ENCODE data around the gene PPP1R26. TPM values are rescaled to one million over a fixed set of nuclear protein-coding genes. Genes with fewer than 3 reads are reported as not detected.

Gene PPP1R26
- total and polyA plus RNA-seq, 7 donors = 2.0 to 9.5 (median 3.8) TPM

DNA sequence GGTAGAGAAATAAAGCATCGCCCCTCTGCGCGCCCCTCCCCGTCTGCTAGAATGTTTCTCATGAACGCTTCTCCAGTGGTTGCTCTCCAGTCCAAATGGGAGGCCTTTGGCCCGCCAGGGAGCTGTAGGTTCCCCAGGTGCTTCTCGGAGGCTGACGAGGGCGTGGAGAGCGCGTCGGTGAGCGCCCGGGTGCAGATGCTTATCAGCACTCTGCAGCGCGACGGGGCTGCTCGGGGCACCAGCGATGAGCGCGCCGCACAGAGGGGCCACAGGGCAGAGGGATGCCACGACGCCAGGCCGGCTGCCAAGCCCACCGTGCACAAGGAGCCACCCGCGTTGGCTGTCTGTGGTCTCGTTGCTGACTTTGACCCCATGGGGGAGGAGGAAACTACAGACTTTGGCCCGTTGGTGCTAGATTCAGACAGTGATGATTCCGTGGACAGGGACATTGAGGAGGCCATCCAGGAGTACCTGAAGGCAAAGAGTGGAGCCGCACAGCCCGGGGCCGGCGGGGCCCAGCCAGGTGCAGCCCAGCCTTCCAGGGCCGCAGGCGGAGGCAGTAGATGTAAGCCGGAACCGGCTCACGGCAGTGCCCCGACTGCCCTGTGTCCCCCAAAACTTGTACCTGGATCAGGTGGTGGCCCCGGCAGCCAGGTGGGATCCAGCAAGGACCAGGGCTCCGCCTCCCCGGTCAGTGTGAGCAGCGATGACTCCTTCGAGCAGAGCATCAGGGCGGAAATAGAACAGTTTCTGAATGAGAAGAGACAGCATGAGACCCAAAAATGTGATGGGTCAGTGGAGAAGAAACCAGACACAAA lies 5.1 kb downstream of the PPP1R26 start:
- H3K27me3 ChIP-seq (ENCODE audit: insufficient read depth in 3 of 3, low read length in 2 of 3) = peaks cover 0 to 35% (median 0%) of the 10 kb centered on the region in 3 donors
- H3K27ac ChIP-seq = no peak overlapping the region
- DNase-seq = no peak
- no peaks in the 10 kb centered on the region for H3K9me3 ChIP-seq
- intact Hi-C loops (cut with DNase I) = no loop called here
- TF ChIP-seq, protein P1, sequence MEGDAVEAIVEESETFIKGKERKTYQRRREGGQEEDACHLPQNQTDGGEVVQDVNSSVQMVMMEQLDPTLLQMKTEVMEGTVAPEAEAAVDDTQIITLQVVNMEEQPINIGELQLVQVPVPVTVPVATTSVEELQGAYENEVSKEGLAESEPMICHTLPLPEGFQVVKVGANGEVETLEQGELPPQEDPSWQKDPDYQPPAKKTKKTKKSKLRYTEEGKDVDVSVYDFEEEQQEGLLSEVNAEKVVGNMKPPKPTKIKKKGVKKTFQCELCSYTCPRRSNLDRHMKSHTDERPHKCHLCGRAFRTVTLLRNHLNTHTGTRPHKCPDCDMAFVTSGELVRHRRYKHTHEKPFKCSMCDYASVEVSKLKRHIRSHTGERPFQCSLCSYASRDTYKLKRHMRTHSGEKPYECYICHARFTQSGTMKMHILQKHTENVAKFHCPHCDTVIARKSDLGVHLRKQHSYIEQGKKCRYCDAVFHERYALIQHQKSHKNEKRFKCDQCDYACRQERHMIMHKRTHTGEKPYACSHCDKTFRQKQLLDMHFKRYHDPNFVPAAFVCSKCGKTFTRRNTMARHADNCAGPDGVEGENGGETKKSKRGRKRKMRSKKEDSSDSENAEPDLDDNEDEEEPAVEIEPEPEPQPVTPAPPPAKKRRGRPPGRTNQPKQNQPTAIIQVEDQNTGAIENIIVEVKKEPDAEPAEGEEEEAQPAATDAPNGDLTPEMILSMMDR (IDR thresholded peaks at IDR 0.05) = no peak
- no peak overlapping the region for H3K4me3 ChIP-seq
- H3K4me1 ChIP-seq = peaks cover 6% of the 10 kb centered on the region
- no peak for ATAC-seq
- WGBS, 3 donors = 97 to 98% (median 97%) methylated on average over 47 of the region's 47 CpGs
- H3K36me3 ChIP-seq (ENCODE audit: insufficient read depth in 1 of 2, low read depth in 1 of 2) = peaks cover 0 to 19% of the 10 kb centered on the region in 2 donors

DNA sequence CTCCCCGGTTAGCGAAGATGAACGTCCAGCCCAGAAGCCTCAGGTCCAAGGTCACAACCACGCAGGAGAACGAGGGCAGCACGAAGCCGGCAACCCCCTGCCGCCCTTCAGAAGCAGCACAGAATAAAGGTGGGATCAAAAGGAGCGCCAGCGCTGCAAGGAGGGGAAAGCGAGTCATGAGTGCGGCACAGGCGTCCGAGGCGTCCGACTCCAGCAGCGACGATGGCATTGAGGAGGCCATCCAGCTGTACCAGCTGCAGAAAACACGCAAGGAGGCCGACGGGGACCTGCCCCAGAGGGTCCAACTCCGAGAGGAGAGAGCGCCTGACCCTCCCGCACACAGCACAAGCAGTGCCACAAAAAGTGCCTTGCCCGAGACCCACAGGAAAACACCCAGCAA lies 5.8 kb downstream of the PPP1R26 start:
- Histone ChIP-seq H3K36me3 (ENCODE audit: insufficient read depth in 1 of 2, low read depth in 1 of 2) (peaks cover 0 to 19% of the 10 kb centered on the region in 2 donors), H3K27me3 (ENCODE audit: insufficient read depth in 3 of 3, low read length in 2 of 3) (peaks cover 0 to 31% (median 0%) of the 10 kb centered on the region in 3 donors), H3K9me3 (no peaks in the 10 kb centered on the region), H3K4me1 (peaks cover 4% of the 10 kb centered on the region), H3K27ac (no peak overlapping the region), H3K4me3 (no peak overlapping the region)
- TF ChIP-seq, protein P1 (IDR thresholded peaks at IDR 0.05) = no peak
- no peak for DNase-seq
- ATAC-seq = no peak
- intact Hi-C loops (cut with DNase I) = no loop called here
- 94 to 97% (median 96%) methylated on average over 25 of the region's 25 CpGs for WGBS, 3 donors

DNA sequence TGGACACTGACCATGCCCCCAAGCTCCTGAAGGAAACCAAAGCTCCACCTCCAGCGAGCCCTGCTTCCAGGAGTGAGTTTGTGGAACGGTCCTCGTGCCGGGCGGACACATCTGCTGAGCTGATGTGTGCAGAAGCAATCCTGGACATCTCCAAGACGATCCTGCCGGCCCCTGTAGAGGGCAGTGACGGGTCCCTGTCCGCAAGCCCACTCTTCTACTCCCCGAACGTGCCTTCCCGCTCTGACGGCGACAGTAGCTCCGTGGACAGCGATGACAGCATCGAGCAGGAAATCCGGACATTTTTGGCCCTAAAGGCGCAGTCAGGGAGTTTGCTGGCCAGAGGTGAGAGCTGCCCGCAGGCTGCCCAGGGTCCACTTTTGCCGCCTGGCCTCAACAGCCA lies 6.2 kb downstream of the PPP1R26 start:
- DNase-seq = no peak
- WGBS, 3 donors = 88 to 90% (median 89%) methylated on average over 21 of the region's 21 CpGs
- H3K36me3 ChIP-seq (ENCODE audit: insufficient read depth in 1 of 2, low read depth in 1 of 2) = peaks cover 0 to 19% of the 10 kb centered on the region in 2 donors

DNA sequence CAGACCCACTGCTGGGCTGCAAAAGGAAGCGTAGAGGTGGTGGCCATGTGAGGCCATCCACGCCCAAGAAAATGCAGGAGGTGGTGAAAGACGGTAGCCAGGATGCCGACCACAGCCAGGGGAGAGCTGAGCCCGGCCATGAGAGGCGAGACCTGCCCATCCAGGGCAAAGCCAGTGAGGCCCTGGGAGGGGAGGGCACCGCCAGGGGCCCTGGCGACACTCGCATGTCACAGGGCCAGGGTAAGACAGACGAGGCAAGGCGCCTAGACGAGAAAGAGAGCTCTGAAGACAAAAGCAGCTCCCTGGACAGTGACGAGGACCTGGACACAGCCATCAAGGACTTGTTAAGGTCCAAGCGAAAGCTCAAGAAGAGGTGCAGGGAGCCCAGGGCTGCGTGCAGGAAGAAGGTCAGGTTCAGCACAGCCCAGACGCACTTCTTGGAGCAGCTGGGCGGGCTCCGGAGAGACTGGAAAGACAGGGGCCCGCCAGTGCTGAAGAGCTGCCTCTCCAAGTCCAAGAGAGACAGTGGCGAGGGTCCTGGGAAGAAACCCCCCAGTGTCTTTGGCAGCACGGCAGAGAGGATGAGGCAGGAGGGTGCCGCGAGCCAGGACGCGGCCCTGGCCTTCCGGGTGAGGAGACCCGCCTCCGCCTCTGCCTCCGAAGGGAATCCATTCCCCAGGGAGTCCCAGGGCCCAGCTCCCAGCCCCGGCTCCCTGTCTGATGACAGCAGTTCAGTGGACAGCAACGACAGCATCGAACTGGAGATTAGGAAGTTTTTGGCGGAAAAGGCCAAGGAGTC lies 6.9 kb downstream of the PPP1R26 start:
- Histone ChIP-seq H3K9me3 (no peaks in the 10 kb centered on the region), H3K4me1 (no peaks in the 10 kb centered on the region), H3K4me3 (no peak overlapping the region), H3K36me3 (ENCODE audit: insufficient read depth in 1 of 2, low read depth in 1 of 2) (peaks cover 0 to 19% of the 10 kb centered on the region in 2 donors), H3K27ac (no peak overlapping the region), H3K27me3 (ENCODE audit: insufficient read depth in 3 of 3, low read length in 2 of 3) (peaks cover 0 to 20% (median 0%) of the 10 kb centered on the region in 3 donors)
- intact Hi-C loops (cut with DNase I) = no loop called here
- TF ChIP-seq, protein P1 (IDR thresholded peaks at IDR 0.05) = no peak
- 91 to 93% (median 92%) methylated on average over 31 to 33 of the region's 33 CpGs for WGBS, 3 donors
- DNase-seq = no peak
- ATAC-seq = no peak

More for the DNA sequence above, 6.2 kb downstream of the PPP1R26 start:
- Histone ChIP-seq H3K4me3 (no peak overlapping the region), H3K9me3 (no peaks in the 10 kb centered on the region), H3K27ac (no peak overlapping the region), H3K27me3 (ENCODE audit: insufficient read depth in 3 of 3, low read length in 2 of 3) (peaks cover 0 to 26% (median 0%) of the 10 kb centered on the region in 3 donors), H3K4me1 (no peaks in the 10 kb centered on the region)
- intact Hi-C loops (cut with DNase I) = no loop called here
- ATAC-seq = no peak
- TF ChIP-seq, protein P1 (IDR thresholded peaks at IDR 0.05) = no peak
